HG03045 (cell line): ENCODE measurements around the gene HIRIP3.
A peak's percentile ranks its signal among the peaks of the same experiment; 100 is the strongest.

Experiments used
- ATAC-seq: cut with Tn5 transposase; IDR thresholded peaks from one replicate; pipeline ENCODE4 v1.9.1; 2021; ENCODE audit warnings: mild to moderate bottlenecking, moderate library complexity; ENCODE audit not compliant: unreplicated experiment

HIRIP3 gene

GRCh38 chr16:29985271-29985811 lies 10.1 kb downstream of the HIRIP3 start:
- no peak for ATAC-seq

DNA sequence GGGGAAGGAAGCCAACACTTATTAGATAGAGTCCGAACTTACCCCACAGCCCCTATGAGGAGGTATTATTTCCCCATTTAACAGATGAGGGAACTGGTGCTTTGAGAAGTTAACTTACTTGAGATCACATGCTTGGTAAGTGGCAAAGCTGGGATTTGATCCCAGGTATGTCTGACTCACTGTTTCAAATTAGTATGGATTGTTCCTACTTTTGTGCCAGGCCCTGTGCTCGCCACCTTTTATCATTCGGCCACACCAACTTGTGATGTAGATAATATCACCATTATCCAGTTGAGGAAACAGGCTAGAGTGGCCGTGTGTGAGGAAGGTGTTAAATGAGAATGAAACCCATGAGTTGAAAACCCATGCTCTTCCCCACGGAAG lies 10.7 kb downstream of the HIRIP3 start:
- ATAC-seq, result no peak

GRCh38 chr16:29984137-29984763 lies 11.2 kb downstream of the HIRIP3 start:
- ATAC-seq, result no peak

- no peak for ATAC-seq
Measured at GRCh38 chr16:29983420-29984136, 11.8 kb downstream of the HIRIP3 start.

GRCh38 chr16:29982560-29983419 lies 12.6 kb downstream of the HIRIP3 start:
- no peak for ATAC-seq

- ATAC-seq, result no peak
Measured at GRCh38 chr16:29978564-29979270, 16.7 kb downstream of the HIRIP3 start.

- ATAC-seq, result no peak
Measured at GRCh38 chr16:29978081-29978480, 17.3 kb downstream of the HIRIP3 start.

DNA sequence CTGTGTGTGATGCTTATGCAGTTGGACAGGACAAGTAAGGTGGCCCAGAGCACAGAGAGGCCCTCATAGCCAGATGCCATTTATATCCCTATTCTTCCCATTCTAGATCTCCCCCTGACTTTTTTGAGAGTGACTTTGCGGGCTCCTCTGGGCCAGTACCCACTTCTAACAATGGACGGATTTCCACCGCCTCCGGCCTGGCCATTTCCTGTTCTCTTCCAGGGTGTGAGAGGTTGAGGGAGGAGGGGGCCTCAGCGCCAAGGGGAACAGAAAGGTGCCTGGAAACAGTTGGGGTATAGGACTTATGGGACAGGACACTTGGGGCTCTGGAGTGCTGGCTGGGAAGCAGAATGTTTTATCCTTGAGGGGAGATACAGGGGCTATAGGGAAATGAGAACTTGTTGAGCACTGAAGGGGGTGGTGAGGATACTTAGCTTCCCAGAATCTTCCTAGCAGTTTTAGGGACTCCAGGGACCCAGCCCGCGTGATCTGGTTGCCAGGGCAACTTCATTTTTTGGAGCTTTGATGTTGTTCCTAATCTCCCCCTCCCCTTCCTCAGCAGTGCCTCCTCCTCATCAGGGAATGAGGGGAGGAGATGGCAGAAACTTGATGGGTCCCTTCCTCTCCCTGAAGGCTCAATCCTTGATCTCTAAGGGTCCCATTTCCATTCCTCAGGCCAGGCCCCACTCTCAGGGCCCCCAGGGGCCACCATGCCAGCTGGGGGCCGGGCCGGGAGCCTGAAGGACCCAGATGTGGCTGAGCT lies 18.2 kb downstream of the HIRIP3 start:
- no peak for ATAC-seq

DNA sequence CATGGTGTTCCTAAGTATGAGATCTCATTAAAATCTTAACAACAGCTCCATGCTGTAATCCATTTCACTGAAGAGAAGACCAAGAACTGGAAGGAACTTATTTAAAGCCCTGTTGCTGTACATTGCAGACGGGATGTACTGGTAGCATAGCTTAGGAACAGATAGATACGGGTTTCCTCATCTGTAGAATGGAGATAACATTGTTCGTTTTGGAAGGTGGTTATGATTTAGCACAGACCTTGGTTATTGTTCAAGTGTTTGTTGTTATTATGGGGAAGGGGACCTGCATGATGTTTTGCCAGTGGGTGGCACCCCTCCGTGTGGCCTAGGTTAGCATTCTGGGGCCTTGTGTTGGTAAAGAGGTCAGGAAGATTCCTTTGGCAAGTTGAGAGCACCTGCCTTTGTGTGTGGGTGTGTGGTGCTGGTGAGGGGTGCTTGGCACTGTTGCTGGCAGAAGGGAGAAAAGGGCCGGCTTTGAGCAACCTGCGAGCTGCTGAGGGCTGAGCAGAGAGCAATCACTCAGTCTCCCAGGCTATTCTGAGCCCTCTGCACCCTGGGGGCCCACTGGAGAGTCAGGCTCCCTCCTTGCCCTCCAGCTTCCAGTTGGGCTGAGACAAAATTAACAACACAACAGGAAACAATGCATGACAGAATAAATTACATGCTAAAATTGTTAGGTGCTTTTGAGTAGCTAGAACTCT lies 19.5 kb downstream of the HIRIP3 start:
- no peak for ATAC-seq

GRCh38 chr16:29975134-29975538 lies 20.3 kb downstream of the HIRIP3 start:
- no peak for ATAC-seq

DNA sequence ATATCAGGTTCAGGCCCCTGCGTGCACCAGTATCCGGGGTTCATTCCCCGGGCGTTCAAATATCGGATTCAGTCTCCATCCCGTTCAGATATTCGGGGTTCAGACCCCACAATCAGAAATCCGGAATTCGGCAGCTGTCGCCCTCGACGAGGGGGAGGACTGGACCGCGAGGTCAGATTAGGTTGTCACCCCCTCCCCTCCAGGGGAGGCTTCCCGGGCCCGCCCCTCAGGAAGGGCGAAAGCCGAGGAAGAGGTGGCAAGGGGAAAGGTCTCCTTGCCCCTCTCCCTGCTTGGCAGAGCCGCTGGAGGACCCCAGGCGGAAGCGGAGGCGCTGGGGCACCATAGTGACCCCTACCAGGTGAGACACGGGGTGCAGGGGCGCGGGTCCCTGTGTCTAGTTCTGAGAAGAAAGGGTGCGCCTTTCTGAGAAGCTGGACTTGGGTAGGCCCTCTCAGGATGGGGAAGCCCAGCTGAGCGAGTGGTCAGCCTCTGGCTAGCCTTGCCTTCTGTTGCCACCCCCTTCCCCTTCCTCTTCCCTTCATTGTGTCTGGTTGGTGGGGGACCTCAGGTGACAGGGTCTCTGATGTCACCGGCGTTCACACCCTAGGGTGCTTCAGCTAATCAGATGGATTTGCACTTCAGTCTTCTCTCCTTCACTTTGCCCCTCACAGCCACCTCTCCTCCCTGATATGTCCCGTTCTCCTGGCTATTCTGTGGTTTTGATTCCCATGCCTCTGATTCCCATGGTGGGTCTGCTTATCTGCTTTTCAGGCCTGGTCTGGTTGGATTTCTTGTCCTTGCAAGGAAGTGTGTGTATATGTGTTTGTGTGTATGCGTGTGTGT lies 20.9 kb downstream of the HIRIP3 start:
- no peak for ATAC-seq

DNA sequence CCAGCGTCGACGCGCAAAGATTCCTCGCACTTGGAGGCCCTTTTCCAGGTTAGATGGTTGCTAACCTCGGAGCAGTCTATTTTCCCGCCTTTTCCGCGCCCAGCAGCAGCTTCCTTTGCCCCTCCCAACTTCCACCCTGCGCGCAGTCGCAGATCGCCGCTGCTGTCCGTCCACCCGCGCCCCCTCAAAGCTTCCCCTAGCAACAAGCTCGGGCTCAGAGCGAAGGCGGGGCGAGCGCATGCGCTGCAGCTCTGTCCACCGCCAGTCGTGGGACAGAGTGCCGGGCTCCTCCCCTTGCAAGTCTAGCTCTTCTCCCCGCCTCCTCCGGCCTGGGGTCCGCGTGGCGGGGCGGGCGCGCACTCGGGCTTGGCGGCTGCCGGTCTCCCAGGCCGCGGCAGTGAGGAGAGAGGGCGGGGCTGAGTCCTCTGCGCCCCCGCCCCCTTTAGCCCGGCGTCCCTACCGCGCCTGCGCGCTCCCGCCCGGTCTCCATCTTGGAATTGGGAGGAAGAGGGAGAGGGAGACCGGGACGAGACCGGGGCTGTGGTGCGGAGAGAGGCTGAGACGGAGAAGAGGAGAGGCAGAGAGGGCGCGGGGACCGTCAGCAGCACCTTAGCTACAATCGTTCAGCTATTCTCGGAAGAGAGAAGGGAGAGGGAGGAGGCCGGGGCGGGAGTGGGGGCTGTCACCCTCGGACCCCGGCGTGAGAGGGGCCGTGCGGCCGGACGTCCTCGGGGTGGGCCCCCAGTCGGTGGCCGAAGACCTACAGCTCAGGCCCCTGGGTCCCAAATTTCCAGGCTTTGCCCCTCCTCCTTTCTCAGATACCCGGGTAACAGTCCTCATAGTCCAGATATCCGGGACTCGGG lies 21.8 kb downstream of the HIRIP3 start, which contains the start of gene TAOK2:
TSS of gene TAOK2 (plus strand) at position 485 of the 863 bp plus-strand sequence. CDS start 3,905 bp downstream, outside the sequence.
- peak; percentile 93 for ATAC-seq

DNA sequence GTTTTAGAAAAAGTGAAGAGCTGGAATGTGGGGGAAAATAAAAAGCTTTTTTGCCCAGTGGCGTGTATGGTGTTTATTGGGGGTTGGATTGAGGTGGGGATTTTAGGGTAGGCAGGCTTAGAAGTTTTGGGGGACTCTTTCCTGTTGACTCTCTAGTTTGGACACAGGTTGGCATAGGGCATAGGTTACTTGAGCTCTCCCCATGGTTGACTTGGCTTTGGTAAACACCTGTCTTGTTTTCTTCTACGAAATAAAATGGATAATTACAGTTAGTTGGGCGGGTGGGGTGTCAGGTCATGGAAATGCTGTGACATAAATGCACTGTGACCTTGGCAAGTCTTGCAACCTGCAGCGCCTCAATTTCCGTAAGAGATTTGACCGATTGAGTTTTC lies 22.4 kb downstream of the HIRIP3 start:
- no peak for ATAC-seq

DNA sequence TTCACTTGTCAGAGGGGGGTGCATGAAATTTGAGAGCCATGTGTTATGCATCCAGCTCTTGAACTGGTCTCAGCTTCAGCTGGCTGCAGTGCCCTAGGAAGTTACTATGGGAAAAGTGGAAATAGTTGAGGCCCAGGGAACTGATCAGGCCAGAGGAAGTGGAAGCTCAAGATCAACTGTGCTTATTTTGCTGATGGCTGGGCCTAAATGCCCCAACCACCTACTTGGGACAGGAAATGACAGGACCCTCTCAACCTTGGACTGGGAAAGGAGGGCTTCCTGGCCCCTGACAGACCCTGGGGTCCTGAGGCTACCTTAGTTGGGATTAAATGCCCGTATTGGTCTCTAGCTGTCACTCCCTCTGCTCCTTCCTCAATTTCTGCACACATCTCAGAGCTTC lies 22.9 kb downstream of the HIRIP3 start:
- ATAC-seq, result no peak

DNA sequence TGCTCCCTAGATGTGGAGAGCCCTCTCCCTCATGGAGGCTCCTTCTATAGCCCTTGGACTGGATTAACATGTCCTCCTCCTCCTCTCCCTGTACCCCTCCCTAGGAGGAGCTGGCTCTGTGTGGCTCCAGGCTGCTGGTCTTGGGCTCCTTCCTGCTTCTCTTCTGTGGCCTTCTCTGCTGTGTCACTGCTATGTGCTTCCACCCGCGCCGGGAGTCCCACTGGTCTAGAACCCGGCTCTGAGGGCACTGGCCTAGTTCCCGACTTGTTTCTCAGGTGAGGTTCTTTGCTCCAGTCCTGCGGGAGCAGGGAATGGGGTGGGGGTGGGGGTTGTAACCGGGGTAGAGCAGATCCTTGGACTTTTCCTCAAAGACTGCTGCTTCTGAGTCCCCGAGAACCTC lies 24.1 kb downstream of the HIRIP3 start:
- ATAC-seq, result no peak

DNA sequence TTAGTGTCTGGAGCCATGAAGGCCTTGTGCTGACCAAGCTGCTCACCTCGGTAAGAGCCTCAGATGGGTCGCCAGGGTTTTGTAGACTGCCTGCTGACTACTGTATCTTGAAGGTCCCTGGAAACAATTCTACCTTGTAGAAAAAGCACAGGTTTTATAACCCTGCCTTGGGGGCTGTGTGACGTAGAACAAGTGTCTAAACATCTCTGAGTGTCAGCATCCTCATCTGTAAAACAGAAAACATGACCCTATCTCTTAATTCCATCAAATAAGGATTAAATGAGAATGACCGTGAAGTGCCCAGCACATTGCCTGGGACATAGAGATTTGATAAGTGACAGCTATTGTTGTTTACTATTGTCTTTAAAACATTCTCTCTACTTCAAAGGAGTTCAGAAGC lies 27.2 kb downstream of the HIRIP3 start:
- no peak for ATAC-seq

DNA sequence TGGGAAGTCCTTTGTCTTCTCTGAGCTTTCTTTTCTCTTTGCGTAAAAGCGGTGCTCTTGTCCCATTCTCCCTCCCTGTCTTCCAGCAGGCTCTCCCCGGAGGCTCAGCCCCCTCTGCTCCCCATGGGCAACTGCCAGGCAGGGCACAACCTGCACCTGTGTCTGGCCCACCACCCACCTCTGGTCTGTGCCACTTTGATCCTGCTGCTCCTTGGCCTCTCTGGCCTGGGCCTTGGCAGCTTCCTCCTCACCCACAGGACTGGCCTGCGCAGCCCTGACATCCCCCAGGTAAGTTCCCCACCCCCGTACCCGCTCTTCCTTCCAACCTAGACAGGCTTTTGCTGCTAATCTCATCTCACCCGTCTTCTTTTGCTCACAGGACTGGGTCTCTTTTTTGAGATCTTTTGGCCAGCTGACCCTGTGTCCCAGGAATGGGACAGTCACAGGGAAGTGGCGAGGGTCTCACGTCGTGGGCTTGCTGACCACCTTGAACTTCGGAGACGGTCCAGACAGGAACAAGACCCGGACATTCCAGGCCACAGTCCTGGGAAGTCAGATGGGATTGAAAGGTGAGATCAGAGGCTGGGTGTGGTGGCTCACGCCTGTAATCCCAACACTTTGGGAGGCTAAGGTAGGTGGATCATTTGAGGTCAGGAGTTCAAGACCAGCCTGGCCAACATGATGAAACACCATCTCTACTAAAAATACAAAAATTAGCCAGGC lies 32.2 kb downstream of the HIRIP3 start:
- no peak for ATAC-seq
